Suprapubic skin (tissue), 4 donors: Measurements from ENCODE around the gene CAPN5. TPM values are rescaled to one million over a fixed set of nuclear protein-coding genes. Genes with fewer than 3 reads are reported as not detected.

Experiments used
- DNase-seq, 2 donors: peaks; one replicate each; pipeline ENCODE4 v3.0.0-alpha.2; 2019; ENCODE audit warnings: low spot score in 2 of 2
- H3K27ac ChIP-seq: fragments of 200-600 bp; sonication (generic); one replicate; pipeline ENCODE4 v1.5.1; 2019
- H3K27me3 ChIP-seq: fragments of 200-600 bp; sonication (generic); one replicate; pipeline ENCODE4 v1.5.1; 2019
- H3K36me3 ChIP-seq: fragments of 200-600 bp; sonication (generic); one replicate; pipeline ENCODE4 v1.5.1; 2019
- H3K4me1 ChIP-seq: fragments of 200-600 bp; sonication (generic); one replicate; pipeline ENCODE4 v1.5.1; 2019
- H3K4me3 ChIP-seq: fragments of 200-600 bp; sonication (generic); one replicate; pipeline ENCODE4 v1.5.1; 2019; ENCODE audit warnings: mild to moderate bottlenecking
- H3K9me3 ChIP-seq: fragments of 200-600 bp; sonication (generic); one replicate; pipeline ENCODE4 v1.5.1; 2019
- EP300 ChIP-seq: sonication (generic); formaldehyde crosslinking; IDR thresholded peaks from one replicate; pipeline ENCODE4 v1.6.1; 2017; ENCODE audit warnings: antibody characterized with exemption
- POLR2A ChIP-seq, 2 donors: fragments of 450-650 bp; IDR thresholded peaks; one replicate each; pipeline ENCODE4 v1.6.1; 2017; ENCODE audit warnings: antibody characterized with exemption in 2 of 2, mild to moderate bottlenecking in 2 of 2, moderate library complexity in 2 of 2
- POLR2AphosphoS5 ChIP-seq, 3 donors: sonication (generic); formaldehyde crosslinking; IDR thresholded peaks; one replicate each; pipeline ENCODE4 v1.6.1; 2017; ENCODE audit warnings: antibody characterized with exemption in 3 of 3
- whole genome bisulfite sequencing: methylation state at CpG from one replicate; pipeline ENCODE4 v1.1.5; 2018; 5-methylcytosine and 5-hydroxymethylcytosine counted together
- total RNA-seq, 4 donors: library from RNA; depleted of rRNA; stranded (reverse); fragments of >200 nt; gene quantifications; one replicate each; pipeline ENCODE4 v1.1.0, GENCODE V29; 2016
- TF ChIP-seq, protein P1 (sequence below), 2 donors: fragments of 200-600 bp in 1 of 2; fragments of 450-650 bp in 1 of 2; sonication (generic) in 1 of 2; IDR thresholded peaks; one replicate each; pipeline ENCODE4 v1.5.1; 2016 to 2019; ENCODE audit warnings: antibody characterized with exemption in 2 of 2, mild to moderate bottlenecking in 1 of 2, moderate library complexity in 1 of 2

CAPN5 gene
- total RNA-seq, 4 donors from 2014 or later = 0.87 to 2.0 (median 1.1) TPM

GRCh38 chr11:77137421-77137820, 70.7 kb downstream of the CAPN5 start:
- no peaks in the 10 kb centered on the region for H3K9me3 ChIP-seq
- no peak for TF ChIP-seq EP300
- TF ChIP-seq POLR2AphosphoS5 (IDR thresholded peaks at IDR 0.05) = no peak
- H3K4me3 ChIP-seq = no peak overlapping the region
- peaks cover 24% of the 10 kb centered on the region for H3K27me3 ChIP-seq
- H3K4me1 ChIP-seq = peaks cover 6% of the 10 kb centered on the region
- WGBS = 70% methylated on average over 7 of the region's 11 CpGs
- no peaks in the 10 kb centered on the region for H3K36me3 ChIP-seq
- no peak for DNase-seq
- no peak overlapping the region for H3K27ac ChIP-seq

- no peak for DNase-seq
- H3K27ac ChIP-seq = no peak overlapping the region
- peaks cover 6% of the 10 kb centered on the region for H3K4me1 ChIP-seq
- WGBS = 18% methylated on average over 11 of the region's 55 CpGs
- no peaks in the 10 kb centered on the region for H3K9me3 ChIP-seq
- TF ChIP-seq POLR2AphosphoS5 (IDR thresholded peaks at IDR 0.05) (no peak), POLR2A (IDR thresholded peaks at IDR 0.05) (no peak), EP300 (no peak)
- TF ChIP-seq, protein P1, sequence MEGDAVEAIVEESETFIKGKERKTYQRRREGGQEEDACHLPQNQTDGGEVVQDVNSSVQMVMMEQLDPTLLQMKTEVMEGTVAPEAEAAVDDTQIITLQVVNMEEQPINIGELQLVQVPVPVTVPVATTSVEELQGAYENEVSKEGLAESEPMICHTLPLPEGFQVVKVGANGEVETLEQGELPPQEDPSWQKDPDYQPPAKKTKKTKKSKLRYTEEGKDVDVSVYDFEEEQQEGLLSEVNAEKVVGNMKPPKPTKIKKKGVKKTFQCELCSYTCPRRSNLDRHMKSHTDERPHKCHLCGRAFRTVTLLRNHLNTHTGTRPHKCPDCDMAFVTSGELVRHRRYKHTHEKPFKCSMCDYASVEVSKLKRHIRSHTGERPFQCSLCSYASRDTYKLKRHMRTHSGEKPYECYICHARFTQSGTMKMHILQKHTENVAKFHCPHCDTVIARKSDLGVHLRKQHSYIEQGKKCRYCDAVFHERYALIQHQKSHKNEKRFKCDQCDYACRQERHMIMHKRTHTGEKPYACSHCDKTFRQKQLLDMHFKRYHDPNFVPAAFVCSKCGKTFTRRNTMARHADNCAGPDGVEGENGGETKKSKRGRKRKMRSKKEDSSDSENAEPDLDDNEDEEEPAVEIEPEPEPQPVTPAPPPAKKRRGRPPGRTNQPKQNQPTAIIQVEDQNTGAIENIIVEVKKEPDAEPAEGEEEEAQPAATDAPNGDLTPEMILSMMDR (IDR thresholded peaks at IDR 0.05) = no peak
- H3K27me3 ChIP-seq = peaks cover 24% of the 10 kb centered on the region
- no peaks in the 10 kb centered on the region for H3K36me3 ChIP-seq
- H3K4me3 ChIP-seq = no peak overlapping the region
Measured at GRCh38 chr11:77138106-77138649, 71.4 kb downstream of the CAPN5 start.

DNA sequence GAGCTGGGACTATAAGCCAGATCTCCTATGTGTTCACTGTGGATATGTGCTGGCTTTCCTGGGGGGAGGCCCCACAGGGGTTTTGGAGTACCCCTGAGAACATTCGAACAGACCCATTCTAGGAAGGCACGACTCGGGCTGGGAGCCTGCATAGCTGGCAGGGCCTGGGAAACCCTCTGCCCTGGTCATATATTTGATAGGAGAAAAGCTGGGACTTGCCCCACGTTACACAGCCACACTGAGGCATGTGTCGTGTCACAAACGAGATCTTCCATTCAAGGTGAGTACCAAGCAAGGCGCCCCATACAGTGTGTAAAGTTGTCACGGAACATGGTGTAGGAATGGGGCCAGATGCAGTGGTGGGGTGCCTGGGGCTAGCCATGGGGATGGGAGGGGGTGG, 72.4 kb downstream of the CAPN5 start:
- 93% methylated on average over 8 of the region's 8 CpGs for WGBS

DNA sequence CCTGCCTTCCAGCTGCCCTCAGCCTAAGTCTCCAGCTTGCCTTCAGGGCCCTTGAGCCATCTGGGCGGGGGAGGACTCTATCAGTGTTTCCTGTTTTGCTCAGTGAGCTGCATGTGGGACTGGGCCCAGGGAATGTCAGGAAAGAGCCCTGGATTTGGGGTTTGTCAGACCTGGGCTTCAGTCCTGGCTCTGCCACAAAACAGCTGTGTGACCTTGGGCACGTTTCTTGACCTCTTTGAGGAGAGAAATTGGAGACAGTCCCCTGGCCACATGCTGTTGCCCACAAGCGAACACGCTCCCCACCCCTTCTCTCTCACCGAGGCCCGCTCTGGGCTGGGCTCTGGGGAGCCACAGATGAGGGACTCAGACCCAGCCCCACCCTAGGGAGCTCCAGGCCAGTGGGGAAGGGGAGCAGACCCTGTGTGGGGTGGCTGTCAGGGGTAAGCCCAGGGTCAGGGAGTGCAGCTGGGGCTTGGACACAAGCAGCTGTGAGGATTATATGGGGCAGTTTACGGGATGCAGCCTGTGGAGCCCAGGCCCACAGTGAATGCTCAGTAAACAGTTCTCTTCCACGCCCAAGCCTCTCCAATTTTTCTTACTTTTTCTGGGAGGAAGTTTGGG, 73.6 kb downstream of the CAPN5 start:
- H3K27ac ChIP-seq = no peak overlapping the region
- no peak for TF ChIP-seq POLR2AphosphoS5 (IDR thresholded peaks at IDR 0.05)
- TF ChIP-seq, protein P1 (IDR thresholded peaks at IDR 0.05) = no peak
- no peak for TF ChIP-seq EP300
- no peak for TF ChIP-seq POLR2A (IDR thresholded peaks at IDR 0.05)
- WGBS = 78% methylated on average over 4 of the region's 8 CpGs

More for the DNA sequence above, 72.4 kb downstream of the CAPN5 start:
- Histone ChIP-seq H3K27me3 (peaks cover 24% of the 10 kb centered on the region), H3K4me1 (peaks cover 6% of the 10 kb centered on the region), H3K36me3 (no peaks in the 10 kb centered on the region), H3K4me3 (no peak overlapping the region), H3K9me3 (no peaks in the 10 kb centered on the region), H3K27ac (no peak overlapping the region)
- DNase-seq = no peak
- TF ChIP-seq EP300 (no peak), POLR2AphosphoS5 (IDR thresholded peaks at IDR 0.05) (no peak)
- TF ChIP-seq, protein P1 (IDR thresholded peaks at IDR 0.05) = no peak

DNA sequence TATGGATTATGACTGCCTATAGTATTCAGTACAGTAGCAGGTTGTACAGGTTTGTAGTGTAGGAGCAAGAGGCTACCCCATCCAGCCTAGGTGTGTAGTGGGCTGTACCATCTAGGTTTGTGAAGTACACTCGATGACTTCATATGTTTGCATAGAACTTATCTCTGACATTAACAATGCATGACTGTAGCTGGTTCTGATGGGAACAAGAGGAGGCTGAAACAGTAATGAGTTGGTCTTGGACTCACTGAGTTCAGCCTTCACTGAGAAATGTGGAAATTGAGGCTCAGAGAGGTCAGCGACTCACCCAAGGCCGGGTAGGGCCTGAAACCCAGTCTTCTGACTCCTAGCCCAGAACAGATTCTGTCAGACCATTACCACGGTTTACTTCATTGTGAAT, 74.3 kb downstream of the CAPN5 start:
- H3K4me3 ChIP-seq = no peak overlapping the region
- H3K4me1 ChIP-seq = peaks cover 6% of the 10 kb centered on the region
- no peaks in the 10 kb centered on the region for H3K36me3 ChIP-seq
- 85% methylated on average over 4 of the region's 4 CpGs for WGBS
- H3K9me3 ChIP-seq = no peaks in the 10 kb centered on the region
- H3K27ac ChIP-seq = no peak overlapping the region
- DNase-seq = no peak
- TF ChIP-seq, protein P1 (IDR thresholded peaks at IDR 0.05) = no peak
- TF ChIP-seq POLR2A (IDR thresholded peaks at IDR 0.05) (no peak), EP300 (no peak), POLR2AphosphoS5 (IDR thresholded peaks at IDR 0.05) (no peak)
- H3K27me3 ChIP-seq = peaks cover 23% of the 10 kb centered on the region

More for the DNA sequence above, 73.6 kb downstream of the CAPN5 start:
- no peaks in the 10 kb centered on the region for H3K9me3 ChIP-seq
- H3K4me1 ChIP-seq = peaks cover 6% of the 10 kb centered on the region
- no peak for DNase-seq
- peaks cover 24% of the 10 kb centered on the region for H3K27me3 ChIP-seq
- no peak overlapping the region for H3K4me3 ChIP-seq
- no peaks in the 10 kb centered on the region for H3K36me3 ChIP-seq
